Measurements from ENCODE around the gene SACS.

- TF ChIP-seq CTCF (IDR thresholded peaks at IDR 0.05) (no peak), EP300 (IDR thresholded peaks at IDR 0.05) (no peak)
Observed at GRCh38 chr13:23322353-23323336, 110.9 kb downstream of the SACS start.
